ENCODE data around the gene TRIO. TPM values are rescaled to one million over a fixed set of nuclear protein-coding genes. Genes with fewer than 3 reads are reported as not detected.

Gene TRIO
- total and polyA plus RNA-seq, 2 donors (not counting 3 experiments of a cell fraction or from before 2014, with no cell fraction given), result 82.9 to 248 TPM

DNA sequence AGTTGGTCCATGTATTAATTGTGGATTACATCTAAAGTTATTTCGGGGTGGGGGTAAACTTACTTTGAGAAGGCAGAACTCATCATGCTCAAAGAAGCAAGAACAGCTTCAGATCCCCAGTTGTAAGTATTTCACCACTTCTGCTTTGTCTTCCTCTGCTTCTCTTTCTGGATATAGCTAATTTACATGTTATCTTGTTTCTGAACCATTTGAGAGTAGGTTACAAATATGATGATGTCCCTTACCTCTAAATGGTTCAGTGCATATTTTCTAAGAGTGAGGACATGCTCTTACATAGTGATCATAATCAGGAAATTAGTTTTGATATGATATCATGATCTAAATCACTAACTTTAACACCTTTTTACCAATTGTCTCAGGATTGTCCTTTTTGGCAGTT, 11.9 kb downstream of the TRIO start:
- ChIA-PET CTCF (interaction anchor here (1.1 to 4.4 kb wide), 4 partner anchors 9 to 115 kb away, joined by 5 to 26 read pairs (median 10); partner anchors contain the start of gene TRIO), POLR2A (no interaction called here)
- TF ChIP-seq POLR2A (IDR thresholded peaks at IDR 0.05; ENCODE audit: low read depth, low read length), result no peak
- TF ChIP-seq GATA2 (IDR thresholded peaks at IDR 0.05; ENCODE audit: insufficient read depth, insufficient read length, low read depth, low read length), result no peak
- TF ChIP-seq, protein P1, sequence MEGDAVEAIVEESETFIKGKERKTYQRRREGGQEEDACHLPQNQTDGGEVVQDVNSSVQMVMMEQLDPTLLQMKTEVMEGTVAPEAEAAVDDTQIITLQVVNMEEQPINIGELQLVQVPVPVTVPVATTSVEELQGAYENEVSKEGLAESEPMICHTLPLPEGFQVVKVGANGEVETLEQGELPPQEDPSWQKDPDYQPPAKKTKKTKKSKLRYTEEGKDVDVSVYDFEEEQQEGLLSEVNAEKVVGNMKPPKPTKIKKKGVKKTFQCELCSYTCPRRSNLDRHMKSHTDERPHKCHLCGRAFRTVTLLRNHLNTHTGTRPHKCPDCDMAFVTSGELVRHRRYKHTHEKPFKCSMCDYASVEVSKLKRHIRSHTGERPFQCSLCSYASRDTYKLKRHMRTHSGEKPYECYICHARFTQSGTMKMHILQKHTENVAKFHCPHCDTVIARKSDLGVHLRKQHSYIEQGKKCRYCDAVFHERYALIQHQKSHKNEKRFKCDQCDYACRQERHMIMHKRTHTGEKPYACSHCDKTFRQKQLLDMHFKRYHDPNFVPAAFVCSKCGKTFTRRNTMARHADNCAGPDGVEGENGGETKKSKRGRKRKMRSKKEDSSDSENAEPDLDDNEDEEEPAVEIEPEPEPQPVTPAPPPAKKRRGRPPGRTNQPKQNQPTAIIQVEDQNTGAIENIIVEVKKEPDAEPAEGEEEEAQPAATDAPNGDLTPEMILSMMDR (IDR thresholded peaks at IDR 0.05; ENCODE audit: extremely low read depth in 1 of 2, insufficient read depth in 1 of 2, low read depth in 1 of 2, low read length in 2 of 2), result no peak
- no peak for TF ChIP-seq POLR2AphosphoS5 (IDR thresholded peaks at IDR 0.05; ENCODE audit: insufficient read depth, low read depth, low read length)
- TF ChIP-seq MYC (IDR thresholded peaks at IDR 0.05; ENCODE audit: low read depth, low read length), result no peak
- TF ChIP-seq, protein P2, sequence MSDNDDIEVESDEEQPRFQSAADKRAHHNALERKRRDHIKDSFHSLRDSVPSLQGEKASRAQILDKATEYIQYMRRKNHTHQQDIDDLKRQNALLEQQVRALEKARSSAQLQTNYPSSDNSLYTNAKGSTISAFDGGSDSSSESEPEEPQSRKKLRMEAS (IDR thresholded peaks at IDR 0.05; ENCODE audit: insufficient read depth, insufficient read length), result no peak
- TF ChIP-seq EZH2 (IDR thresholded peaks at IDR 0.05; ENCODE audit: borderline replicate concordance, low read depth, low read length, severe bottlenecking), result no peak
- TF ChIP-seq FOS (IDR thresholded peaks at IDR 0.05; ENCODE audit: borderline replicate concordance, insufficient read depth, low read length), result no peak
- TF ChIP-seq JUN (IDR thresholded peaks at IDR 0.05; ENCODE audit: borderline replicate concordance, insufficient read depth, insufficient read length, low read depth), result no peak
- H3K4me3 ChIP-seq (replicated peaks in 1 of 3; ENCODE audit: insufficient read depth in 1 of 3, low read depth in 1 of 3, low read length in 3 of 3), result no peak overlapping the region
- no peaks in the 10 kb centered on the region for H3K9me3 ChIP-seq (replicated peaks; ENCODE audit: control insufficient read depth, insufficient read depth, low read length)
- H3K4me2 ChIP-seq (ENCODE audit: insufficient read depth, low read length), result peak overlapping the region; percentile 58
- FAIRE-seq (no peak), DNase-seq (ENCODE audit: low read depth, low spot score) (no peak)
- no TSS peak for BruUV-seq (replicated peaks)
- H3K4me1 ChIP-seq (ENCODE audit: control insufficient read depth, extremely low read depth, insufficient read depth, low read length), result peaks cover 69% of the 10 kb centered on the region
- peaks cover 13% of the 10 kb centered on the region for H4K20me1 ChIP-seq (replicated peaks; ENCODE audit: control insufficient read depth, extremely low read depth, insufficient read depth, low read length)
- H2AFZ ChIP-seq (ENCODE audit: low read depth, low read length), result no peak overlapping the region
- peak overlapping the region; percentile 83 for H3K9ac ChIP-seq (replicated peaks; ENCODE audit: extremely low read depth, insufficient read depth, low read length)
- no peaks in the 10 kb centered on the region for H3K27me3 ChIP-seq (ENCODE audit: control insufficient read depth in 2 of 2, insufficient read depth in 2 of 2, low read length in 2 of 2)
- no peaks in the 10 kb centered on the region for H3K9me1 ChIP-seq (replicated peaks; ENCODE audit: control insufficient read depth, extremely low read depth, insufficient read depth, low read length)
- H3K36me3 ChIP-seq (ENCODE audit: control insufficient read depth in 2 of 2, extremely low read depth in 1 of 2, insufficient read depth in 2 of 2, low read length in 2 of 2), result no peaks in the 10 kb centered on the region
- H3K27ac ChIP-seq (ENCODE audit: insufficient read depth, low read depth, low read length), result peak overlapping the region; percentile 75
- dilution Hi-C loops (cut with MboI; ENCODE audit: extremely low pct_ligation_motif_present, low sequenced_read_pairs), result no loop called here
- H3K79me2 ChIP-seq (ENCODE audit: control insufficient read depth, insufficient read depth, low read length), result peaks cover 99% of the 10 kb centered on the region
- intact Hi-C loops (cut with micrococcal nuclease), result loop anchor here (2.0 kb wide), 2 partner anchors 50 to 72 kb away; no protein-coding TSS in a partner anchor
